COLO668 (cell line): Measurements from ENCODE around the gene ERFE.

Source experiments
- DNase-seq: peaks from one replicate; lab custom pipeline; 2025; ENCODE audit not compliant: unreplicated experiment; lab: John Stamatoyannopoulos, UW

Gene ERFE

DNA sequence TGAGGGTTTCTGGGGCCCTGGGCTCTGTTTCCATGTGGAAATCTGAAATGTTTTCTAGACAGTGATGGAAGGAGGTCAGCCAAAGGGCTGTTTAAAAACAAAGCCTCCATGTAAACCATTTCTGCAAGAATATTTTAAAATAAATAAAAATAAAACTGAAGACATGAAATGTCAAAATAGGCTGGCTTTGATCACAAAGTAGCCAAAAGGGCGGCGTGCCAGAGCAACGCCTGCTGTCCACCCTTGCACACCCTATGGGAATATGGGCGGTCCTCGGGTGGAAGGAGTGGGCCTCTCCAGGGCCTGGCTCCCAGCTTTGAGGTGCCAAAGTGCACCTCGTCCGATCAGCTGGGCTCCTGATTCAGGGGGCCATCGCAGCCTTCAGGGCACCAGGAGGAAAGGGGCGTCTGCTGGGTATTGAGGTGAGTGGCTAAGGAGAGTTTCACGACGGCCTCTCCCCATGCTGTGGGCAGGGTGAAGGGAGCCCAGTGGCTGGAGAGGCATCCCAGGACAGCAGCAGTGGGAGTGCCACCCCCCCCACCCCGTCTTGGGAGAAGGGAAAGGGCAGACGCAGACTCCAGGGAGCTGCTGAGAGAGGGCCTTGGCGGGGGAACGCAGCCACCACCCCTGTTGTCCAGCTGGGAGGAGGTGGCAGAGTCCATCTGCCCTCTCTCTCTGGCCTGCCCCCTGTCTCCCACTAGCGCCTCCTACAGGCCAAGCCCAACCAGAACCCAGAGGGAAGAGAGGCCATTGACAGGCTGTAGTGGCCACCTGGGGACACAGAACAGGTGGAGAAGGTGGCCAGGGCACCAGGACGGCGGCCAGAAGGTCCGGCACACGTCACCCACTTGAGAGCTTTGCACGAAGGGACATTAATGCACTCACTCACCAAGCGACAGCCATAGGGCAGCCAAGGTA lies 5.7 kb upstream of the ERFE start:
- no peak for DNase-seq

DNA sequence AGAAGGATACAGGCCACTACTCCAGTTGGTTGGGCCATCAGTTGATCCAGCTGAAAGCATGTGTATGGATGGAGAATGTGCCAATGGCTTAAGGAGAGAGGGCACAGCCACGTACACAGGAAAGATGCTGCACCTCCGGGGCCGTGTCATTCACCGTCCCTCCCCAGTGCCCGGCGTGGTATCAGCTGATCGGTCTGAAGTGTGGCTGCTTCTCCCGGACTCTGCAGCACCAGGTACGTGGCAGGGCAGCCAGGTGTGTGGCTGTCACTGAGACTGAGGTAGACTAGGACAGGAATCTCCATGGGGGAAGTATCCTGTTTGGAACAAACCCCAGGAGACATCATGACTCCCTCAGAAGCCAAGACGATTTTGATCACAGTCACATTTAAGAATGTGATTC lies 4.2 kb upstream of the ERFE start:
- DNase-seq, result no peak

DNA sequence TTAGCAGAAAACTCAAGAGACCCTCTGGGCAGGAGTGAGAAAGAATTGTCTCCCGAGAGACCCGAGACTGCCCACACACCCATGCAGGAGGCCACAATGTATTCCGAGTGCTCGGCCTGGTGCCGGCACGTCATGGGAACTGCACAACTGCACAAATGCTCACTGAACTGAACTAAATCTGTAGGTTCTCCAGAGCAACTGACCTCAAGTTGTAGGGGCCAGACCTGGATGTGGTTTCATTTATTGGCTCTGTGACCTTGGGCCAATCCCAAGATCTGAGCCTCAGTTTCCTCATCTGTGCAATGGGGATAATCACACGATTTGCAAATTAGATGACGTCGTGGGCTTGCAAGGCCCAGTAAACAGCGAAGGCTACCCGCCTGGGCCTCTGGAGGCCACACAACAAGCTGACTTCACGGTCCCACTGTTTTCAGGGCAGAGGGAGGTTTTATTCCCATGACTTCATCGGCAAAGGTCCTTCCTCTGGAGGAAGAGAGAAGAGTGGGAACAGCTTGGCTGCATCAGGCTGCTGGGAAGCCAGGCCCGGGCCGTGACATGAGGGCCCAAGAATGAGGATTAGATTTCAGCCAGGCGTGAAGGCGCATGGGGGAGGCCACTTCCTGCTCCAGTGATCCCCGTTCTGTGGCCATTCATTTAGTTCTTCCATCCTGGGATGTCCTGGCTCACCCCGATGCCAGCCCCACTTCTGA lies 3.6 kb upstream of the ERFE start:
- DNase-seq, result peak; percentile 35

- DNase-seq, result no peak
These were observed 2.7 kb upstream of the ERFE start for GRCh38 chr2:238155761-238156694.

DNA sequence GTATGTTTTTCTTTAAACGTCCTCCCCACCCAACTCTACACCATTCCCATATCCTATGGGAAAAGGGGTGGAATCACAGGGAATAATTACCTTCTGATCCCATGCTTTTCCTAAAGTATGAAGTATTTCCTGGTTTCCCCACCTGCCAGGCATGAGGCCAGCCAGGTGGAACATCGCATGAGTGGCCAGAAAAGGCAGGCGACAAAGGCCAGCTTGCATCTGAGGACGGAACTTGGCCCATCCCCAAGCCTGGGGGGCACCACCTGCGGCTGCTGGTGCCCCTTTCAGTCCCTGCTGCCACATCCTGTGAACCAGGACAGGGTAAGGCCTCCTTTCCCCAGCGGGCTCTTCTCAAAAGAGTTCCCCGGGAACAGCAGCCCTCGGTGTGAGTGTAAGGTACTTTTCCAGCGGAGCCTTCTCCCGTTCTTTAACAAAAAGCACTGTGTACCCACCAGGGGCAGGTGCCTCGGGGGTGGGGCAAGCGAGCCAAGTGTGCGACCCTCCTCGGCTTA lies 1.2 kb upstream of the ERFE start:
- peak; percentile 90 for DNase-seq

GRCh38 chr2:238158018-238158508 lies 707 bp upstream of the ERFE start:
- peak; percentile 78 for DNase-seq

GRCh38 chr2:238159071-238159539 lies 335 bp downstream of the ERFE start:
- DNase-seq, result peak; percentile 60

DNA sequence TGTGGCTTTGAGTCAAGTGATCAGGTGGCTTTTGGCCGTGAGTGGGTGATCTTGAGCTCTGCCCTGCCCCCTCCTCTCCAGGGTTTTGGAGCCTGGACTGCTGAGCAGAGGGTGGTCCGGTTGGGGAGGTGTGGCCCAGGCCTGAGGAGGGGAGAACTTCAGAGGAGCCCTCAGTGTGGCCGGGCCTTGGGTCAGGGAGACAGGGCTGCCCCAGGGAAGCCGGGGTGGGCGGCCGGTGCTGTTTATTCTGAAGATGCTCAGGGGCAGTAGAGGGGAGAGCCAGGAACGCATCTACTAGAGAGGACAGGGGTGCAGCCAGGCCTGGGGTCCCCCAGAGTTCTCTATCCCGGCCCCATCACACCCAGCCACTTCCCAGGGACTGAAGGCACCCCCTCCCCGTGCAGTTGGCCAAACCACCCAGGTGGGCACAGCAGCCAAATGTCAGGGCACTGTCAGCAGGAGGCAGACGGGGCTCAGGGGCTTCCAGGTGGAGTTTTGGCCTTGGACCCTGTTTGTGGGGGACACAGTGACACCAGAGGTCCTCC lies 963 bp downstream of the ERFE start:
- DNase-seq, result no peak

GRCh38 chr2:238160206-238161129 lies 1.7 kb downstream of the ERFE start:
- no peak for DNase-seq

DNA sequence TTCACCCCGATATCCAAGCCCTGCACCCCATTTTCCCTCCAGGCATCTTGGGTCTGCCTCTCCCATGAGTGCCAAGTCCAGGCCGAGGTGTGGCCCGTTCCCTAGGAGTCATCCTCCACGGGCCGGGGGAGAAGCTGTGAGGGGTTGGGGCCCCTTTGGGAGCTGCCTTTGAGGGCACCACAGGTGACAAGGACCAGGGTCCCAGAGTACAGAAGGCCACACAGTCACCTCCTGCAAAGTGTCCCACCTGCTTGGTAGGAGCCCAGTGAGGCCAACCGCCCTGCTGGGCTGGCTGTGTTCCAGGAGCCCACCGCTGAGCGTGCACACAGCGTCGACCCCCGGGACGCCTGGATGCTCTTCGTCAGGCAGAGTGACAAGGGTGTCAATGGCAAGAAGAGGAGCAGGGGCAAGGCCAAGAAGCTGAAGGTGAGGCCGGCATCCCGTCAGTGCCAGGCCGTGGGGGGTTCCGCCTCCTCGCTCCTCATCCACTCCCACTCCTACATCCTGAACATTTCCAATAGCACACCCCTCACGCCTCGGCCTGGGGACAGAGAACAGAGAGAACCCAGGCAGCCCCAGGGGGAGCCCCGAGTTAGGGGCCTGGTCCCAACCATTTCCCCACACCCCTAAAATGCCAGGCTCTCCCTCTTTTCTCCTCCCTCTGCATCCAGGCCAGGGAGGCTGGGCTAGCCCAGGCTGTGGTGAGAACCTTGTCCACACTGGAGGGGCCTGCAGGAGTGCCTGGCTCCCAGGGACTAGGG lies 2.7 kb downstream of the ERFE start:
- DNase-seq, result no peak

DNA sequence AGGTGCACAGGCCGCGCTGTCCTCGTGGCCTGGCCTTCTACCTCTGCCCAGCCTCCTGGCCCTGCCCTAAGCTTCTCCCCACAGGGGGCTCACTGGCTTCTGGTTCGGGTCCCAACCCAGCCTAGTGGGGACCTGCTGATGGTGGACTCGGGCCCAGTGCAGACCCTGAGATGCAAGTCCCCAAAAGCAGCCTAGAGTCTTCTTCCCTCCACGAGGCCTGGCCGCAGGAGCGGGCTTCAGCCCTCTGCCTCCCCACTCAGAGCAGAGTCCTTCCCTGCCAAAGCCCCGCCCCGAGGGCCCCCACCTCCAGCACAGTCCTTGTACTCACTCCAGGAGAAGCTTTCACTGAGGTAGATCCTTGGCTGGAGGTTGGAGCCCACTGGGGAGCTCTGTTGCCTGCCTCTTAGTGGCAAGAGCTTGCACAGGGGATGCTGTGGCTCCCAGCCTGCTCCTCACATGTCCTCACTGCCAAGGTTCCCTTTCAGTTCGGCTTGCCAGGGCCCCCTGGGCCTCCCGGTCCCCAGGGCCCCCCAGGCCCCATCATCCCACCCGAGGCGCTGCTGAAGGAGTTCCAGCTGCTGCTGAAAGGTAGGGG lies 3.6 kb downstream of the ERFE start:
- no peak for DNase-seq

DNA sequence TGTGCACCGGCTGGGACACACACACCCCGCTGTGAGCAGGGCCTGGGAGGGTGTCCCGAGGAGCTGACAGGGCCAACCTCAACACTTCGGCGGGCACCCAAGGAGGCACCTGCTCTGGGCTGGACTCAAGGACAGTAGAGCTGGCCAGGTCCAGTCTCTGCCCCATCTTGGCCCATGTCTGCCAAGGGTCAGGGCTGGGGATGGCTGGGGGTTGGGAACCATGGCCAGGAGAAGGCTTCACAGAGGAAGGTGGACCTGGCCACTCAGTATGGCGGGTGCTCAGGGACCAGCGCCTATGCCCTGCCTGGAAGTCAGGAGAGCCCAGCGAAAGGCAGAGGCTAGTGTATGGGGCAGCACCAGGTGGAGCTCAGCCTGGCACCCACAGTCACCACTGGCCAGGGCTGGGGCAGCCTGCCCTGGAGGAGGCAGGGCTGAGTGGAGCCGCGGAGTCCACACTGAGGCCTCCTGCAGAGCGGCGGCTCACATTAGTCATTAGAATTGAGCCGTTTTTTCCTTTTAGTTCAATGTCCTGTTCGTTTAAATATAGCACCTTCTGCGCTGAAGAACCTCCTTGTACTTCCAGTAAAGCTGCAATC lies 4.2 kb downstream of the ERFE start:
- DNase-seq, result no peak

GRCh38 chr2:238163481-238164198 lies 4.9 kb downstream of the ERFE start:
- no peak for DNase-seq

DNA sequence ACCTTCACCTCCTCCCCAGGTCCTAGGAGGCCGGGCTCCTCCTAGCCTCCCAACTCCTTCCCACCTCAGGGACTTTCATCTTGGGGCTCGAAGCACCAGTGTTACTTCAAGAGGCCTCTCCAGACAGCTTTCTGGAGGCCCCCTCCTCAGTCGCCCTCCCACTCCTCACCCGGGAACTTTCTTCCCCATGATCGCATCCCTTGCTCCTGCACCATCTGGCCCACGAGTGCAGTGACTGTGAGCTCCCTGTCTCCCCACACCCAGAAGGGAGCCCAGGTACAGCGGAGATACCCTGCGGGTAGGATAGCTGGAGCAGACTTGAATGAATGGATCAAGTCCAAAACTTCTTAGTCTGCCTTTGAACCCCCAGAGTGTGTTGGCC lies 6.1 kb downstream of the ERFE start:
- DNase-seq, result no peak

DNA sequence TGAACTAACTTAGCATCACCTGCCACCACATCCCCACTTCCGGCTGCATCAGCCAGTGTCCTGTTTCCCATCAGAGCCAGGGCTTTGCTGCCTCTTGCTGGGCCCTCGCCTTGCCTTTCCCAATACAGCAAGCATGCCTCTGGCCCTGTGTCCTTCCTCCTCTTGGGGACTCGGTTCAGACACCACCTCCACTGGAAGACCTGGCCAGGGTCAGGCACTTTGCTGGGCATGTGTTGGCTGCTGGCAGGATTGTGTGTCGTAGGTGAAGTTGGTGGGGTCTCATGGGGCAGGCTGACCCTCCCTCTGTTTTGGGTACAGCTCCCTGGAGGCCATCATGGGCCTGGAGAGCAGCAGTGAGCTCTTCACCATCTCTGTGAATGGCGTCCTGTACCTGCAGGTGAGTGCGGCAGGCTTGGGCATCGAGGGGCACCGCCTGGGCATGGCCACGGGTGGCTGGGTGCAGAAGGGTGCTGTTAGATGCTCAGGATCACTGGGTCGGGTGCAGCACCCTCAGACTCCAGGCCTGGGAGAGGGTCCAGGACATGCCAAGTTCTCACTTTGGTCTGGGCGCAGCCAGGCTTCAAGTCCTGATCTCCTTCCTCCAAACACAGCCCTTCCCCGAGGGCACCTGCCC lies 6.6 kb downstream of the ERFE start:
- no peak for DNase-seq

GRCh38 chr2:238166391-238167343 lies 7.9 kb downstream of the ERFE start:
- no peak for DNase-seq
